ENCODE results near the gene MAL.

- TF ChIP-seq CTCF (IDR thresholded peaks at IDR 0.05; ENCODE audit: poor library complexity) (no peak), EZH2phosphoT487 (IDR thresholded peaks at IDR 0.05; ENCODE audit: low read depth, severe bottlenecking, unreplicated experiment) (no peak), EZH2 (IDR thresholded peaks at IDR 0.05; ENCODE audit: borderline replicate concordance) (no peak)
Observed at GRCh38 chr2:95069465-95069864, 44.0 kb downstream of the MAL start.

Data from hepatocyte (in vitro differentiated cells).